Stimulated activated naive CD4-positive, alpha-beta T cell (primary cell): ENCODE results near the gene EPB41L5.
"Not testable (repeated sequence)": the region's sequence is repeated elsewhere in the genome, so short reads cannot be mapped to it uniquely, and the experiment has no call there.

Experiments
- DNase-seq, 6 experiments: peaks; one replicate each; lab custom pipeline; 2025; lab: John Stamatoyannopoulos, UW

Gene EPB41L5

GRCh38 chr2:120141300-120142069 lies 128.6 kb downstream of the EPB41L5 start:
- DNase-seq = no peak

GRCh38 chr2:120142528-120143219 lies 129.8 kb downstream of the EPB41L5 start:
- DNase-seq = no peak

DNA sequence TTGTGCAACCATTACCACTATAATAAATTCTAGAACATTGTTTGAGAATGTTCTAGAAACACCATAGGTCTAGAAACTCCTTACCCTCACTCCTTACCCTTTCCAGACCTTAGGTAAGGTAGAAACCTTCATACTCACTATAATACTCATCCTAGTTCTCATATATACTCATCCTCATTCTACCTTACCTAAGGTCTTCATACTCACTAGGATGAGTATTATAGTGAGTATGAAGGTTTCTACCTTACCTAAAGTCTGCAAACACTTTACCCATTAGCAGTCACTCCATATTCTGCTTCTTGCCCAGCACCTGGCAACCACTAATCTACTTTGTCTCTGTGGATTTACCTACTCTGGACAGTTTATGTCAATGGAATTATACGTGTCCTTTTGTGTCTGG lies 135.4 kb downstream of the EPB41L5 start:
- DNase-seq = no peak

- no peak for DNase-seq
These were observed 135.8 kb downstream of the EPB41L5 start for GRCh38 chr2:120148669-120149068.

DNA sequence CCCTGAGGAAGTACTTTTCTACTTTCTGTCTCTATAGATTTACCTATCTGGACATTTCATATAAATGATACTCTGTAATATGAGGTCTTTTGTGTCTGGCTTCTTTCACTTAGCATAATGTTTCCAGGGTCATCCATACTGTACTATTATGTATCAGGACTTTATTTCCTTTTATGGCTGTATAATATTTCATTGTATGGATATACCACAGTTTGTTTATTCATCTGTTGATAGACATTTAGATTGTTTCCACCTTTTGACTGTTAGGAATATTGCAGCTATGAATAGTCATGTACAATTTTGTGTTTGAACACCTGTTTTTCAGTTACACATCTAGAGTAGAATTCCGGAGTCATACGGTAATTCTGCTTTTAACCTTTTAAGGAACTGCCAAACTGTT lies 136.5 kb downstream of the EPB41L5 start:
- DNase-seq = no peak

GRCh38 chr2:120150040-120150482 lies 137.2 kb downstream of the EPB41L5 start:
- DNase-seq = no peak

GRCh38 chr2:120155308-120155707 lies 142.4 kb downstream of the EPB41L5 start:
- no peak for DNase-seq

DNA sequence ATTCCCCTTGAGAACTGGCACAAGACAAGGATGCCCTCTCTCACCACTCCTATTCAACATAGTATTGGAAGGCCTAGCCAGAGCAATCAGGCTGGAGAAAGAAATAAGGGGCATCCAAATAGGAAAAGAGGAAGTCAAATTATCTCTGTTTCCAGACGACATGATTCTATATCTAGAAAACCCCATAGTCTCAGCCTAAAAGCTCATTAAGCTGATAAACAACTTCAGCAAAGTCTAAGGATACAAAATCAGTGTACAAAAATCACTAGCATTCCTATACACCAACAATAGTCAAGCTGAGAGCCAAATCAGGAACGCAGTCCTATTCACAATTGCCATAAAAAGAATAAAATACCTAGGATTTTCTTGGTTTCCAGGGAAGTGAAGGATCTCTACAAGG lies 145.8 kb downstream of the EPB41L5 start:
- not testable (repeated sequence) for DNase-seq

GRCh38 chr2:120161190-120161589 lies 148.3 kb downstream of the EPB41L5 start:
- DNase-seq = no peak

- no peak for DNase-seq
These were observed 149.8 kb downstream of the EPB41L5 start for GRCh38 chr2:120162716-120163115.

GRCh38 chr2:120167272-120167671 lies 154.4 kb downstream of the EPB41L5 start:
- no peak for DNase-seq

DNA sequence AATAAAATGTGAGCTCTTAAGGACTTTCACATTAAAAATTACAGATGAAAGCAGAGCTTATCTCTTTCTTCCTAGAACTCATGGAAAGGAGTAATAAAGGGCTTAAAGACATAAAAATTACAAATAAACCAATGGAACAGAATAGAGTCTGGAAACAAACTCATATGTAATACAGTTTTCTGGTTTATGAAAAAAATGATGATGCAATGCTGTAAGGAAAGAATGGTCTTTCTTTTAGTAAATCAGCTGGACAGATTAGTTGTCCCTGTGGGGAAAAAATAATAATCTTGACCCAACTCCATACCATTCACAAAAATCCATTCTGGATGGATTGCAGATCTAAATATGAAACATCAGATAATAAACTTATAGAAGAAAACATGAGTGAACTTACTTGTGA lies 156.1 kb downstream of the EPB41L5 start:
- no peak for DNase-seq

DNA sequence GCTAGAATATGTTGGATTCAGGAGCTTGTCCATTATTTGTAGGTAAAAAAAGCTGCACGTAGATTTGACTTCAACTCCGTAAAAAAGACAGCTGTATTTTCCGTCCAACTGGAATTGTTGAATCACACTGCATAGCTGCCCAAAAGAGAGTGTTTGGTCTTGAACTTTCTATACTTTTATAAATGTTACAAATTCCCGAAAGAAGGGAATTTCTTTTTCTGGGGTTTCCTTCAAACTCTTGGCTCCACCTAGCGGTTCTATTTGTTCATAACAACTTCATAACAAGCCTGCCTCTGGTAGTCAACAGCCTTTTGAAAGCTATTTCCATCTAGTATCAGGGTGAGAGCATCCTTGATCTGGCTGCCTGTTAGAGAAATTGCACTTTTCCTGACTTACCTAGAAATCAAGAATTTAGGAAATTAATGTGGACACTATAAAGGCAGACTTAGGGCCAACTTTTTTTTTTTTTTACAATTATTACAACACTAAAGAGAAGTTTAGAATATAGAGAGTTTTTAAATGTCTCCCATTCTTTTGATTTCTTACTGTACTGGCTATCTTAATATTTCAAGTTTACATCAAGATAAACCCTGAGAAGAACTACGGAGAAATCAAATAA lies 162.2 kb downstream of the EPB41L5 start:
- DNase-seq = peak in 3 of 6 experiments; percentile 42 to 45 (median 45)

GRCh38 chr2:120176526-120176925 lies 163.6 kb downstream of the EPB41L5 start:
- peak in 1 of 6 experiments; percentile 13 for DNase-seq

DNA sequence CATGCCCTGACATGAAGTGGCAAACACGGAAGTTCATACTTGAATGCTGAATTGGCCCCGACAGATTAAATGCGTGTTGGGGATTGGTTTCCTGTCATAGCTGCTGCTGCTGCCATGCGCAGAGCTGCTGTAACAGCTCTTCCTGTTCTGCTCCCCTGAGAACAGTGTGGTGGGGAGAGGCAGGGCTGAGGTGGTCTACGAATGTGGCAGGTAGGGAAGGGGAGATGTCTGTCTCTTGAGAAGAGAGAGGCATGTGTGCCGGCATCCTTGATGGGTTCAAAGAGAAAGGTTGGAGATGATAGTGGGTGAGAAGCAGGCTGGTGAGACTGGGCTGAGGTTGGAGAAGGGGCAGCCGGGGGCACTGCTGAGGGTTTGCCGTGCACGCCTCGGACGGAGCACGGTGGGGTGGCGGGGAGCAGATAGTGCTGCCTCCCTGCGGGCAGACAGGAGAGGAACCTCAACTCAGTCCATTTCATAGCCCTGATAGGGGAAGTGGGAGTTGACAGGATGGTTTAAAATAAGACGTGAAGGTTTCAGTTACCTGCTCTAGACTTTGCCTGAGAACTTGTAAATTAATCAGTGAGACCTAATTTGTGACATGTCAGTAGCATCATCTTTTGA lies 164.2 kb downstream of the EPB41L5 start:
- peak; percentile 69 to 97 (median 82) for DNase-seq

GRCh38 chr2:120177973-120178372 lies 165.1 kb downstream of the EPB41L5 start:
- DNase-seq = peak in 2 of 6 experiments; percentile 4 to 19

DNA sequence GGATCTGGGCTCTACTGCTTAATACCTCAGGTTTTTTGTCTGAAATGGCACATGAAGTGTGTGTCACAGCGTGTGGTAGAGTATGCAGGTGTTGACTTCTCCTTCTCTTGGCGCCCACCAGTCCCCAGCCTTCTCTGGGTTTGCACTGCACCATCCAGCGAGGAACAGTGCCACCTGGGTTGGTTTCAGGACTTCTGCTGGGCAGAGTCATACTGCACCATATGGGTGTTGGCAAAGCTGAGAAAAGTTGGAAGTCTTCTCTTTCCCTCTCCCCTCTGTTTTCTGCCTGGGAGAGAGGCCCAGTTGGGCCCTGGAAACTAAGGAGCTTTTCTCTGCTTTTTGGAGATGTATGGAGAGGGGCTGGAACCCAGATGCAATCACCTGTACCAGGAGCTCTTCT lies 166.5 kb downstream of the EPB41L5 start:
- no peak for DNase-seq

DNA sequence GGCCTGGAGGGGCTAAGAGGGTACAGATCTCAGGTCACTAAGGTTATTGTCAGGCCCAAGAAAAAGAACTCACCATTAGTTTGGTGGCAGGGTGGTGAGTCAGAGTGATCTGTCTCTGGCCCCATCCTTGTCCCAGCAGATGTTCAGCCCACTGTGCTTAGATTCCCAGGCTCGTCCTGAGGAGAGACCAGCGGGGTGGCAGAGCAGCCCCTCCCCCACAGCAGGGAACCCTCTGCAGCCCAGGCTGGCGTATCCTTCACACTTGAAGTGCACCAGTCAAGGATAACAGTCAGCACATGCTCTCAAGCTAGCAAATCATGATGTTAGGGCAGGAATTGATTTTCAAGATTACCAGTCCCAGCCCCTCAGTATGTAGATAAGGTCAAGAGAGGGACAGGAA lies 167.2 kb downstream of the EPB41L5 start:
- DNase-seq = no peak

- DNase-seq = peak in 2 of 6 experiments; percentile 13 to 20
These were observed 169.2 kb downstream of the EPB41L5 start for GRCh38 chr2:120182019-120182560.

DNA sequence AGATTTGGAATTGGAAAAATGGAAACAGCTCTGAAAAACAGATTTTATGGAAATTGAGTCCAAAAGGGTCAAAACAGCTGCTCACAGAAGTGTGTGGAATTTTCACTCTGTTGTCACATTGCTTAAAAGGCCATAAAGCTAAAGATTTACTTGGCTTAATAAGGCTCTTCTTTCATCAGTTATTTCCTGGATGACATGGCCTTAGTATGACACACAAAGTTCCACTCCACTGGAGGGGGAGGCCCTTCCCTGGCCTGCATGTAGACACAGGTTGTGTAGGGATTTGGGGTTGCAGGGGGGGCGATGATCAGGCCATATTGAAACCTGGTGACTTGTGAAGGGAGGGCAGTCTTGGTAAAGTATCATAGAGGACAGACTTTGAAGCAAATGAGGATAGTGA lies 176.3 kb downstream of the EPB41L5 start:
- DNase-seq = no peak

DNA sequence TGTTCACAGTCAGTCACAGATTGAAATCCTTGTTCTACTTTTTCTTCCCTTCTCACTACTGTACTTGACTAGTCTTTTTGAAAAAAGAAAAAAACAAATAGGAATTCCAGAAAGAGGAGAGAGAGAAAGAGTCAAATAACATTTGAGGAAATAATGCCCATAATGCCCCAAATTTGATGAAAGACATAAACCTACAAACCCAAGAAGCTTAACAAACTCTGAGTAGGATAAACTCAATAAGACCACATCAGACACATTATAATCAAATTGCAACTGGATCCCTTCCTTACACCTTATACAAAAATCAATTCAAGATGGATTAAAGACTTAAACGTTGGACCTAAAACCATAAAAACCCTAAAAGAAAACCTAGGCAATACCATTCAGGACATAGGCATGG lies 179.4 kb downstream of the EPB41L5 start:
- DNase-seq = no peak

DNA sequence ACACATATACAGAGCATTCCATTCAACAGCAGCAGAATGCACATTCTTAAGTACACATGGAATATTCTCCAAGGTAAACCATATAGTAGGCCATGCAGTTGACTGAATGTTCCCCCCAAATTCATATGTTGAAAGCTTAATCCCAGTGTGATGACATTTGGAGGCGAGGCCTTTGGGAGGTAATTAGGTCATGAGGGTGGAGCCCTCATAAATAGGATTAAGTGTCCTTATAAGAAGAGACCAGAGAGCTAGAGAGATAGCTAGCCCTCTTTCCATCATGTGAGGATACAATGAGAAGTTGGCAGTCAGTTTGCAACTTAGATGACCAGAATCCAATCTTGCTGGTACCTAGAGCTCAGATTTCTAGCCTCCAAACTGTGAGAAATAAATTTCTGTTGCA lies 182.7 kb downstream of the EPB41L5 start:
- DNase-seq = no peak
